NCI-H69 (cell line): ENCODE measurements around the gene TNFRSF8.
A peak's percentile ranks its signal among the peaks of the same experiment; 100 is the strongest.

Experiments
- DNase-seq: peaks from one replicate; lab custom pipeline; 2025; lab: John Stamatoyannopoulos, UW

Gene TNFRSF8

DNA sequence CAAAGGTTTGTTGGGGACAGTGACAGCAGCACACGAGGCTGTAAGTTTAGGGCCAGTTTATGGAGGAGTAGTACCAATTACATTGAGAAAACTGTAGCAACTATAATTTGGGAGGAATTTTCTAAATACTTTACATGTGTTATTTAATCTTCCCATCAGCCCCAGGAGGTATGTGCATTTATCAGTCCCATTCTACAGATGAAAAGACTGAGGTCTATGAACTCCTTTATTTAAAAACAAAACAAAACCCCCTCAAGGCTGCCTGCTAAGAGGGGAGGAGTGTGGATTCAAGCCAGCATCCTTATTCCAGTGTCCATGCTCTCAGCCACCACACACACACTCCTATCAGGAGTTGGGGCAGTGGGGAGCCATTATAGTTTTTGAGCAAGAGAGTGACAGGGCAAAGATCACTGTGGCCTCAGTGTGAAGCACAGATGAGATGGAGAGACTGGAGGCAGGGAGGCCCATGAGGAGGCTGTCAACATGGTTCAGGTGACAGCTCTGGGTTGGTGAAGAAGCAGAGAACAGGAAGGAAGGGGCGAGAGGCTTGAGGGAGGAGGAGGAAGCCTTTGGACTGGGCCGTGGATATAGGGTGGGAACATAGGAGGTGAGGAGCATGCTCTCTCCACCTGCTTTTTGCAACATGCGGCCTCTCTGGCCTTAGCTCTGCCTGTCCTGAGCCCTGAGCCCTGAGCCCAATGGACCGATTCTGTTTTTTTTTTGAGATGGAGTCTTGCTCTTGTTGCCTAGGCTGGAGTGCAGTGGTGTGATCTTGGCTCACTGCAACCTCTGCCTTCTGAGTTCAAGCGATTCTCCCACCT lies 113.4 kb downstream of the TNFRSF8 start:
- no peak for DNase-seq

DNA sequence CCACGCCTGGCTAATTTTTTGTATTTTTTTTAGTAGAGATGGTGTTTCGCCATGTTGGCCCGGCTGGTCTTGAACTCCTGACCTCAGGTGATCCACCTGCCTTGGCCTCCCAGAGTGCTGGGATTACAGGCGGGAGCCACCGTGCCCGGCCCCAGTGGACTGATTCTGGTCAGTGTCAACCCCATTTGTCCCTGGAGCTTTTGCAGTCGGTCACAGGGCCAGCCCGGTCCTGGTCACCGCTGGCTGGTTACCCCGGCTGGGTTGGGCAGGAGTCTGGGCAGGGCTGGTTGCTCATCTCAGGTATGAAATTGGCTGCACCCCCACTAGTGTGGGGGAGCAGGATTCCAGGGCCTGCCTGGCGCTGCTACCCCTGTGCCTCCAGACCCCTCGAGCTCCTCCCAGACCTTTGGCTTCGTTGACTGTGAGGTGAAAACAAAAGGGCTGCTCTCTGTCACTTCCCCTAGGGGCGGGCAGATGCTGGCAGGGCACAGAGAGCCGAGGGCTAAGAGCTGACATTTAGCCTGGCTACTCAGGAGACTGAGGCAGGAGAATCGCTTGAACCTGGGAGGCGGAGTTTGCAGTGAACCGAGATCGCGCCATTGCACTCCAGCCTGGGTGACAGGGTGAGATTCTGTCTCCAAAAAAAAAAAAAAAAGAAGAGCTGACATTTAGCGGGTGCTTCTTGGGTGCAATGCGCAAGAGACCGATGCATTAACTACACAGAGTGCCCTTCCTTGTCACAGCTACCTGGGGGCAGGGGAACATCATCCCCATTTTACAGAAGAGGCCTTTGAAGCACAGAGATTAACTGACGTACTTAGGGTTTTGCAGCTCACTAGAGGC lies 114.3 kb downstream of the TNFRSF8 start:
- no peak for DNase-seq

DNA sequence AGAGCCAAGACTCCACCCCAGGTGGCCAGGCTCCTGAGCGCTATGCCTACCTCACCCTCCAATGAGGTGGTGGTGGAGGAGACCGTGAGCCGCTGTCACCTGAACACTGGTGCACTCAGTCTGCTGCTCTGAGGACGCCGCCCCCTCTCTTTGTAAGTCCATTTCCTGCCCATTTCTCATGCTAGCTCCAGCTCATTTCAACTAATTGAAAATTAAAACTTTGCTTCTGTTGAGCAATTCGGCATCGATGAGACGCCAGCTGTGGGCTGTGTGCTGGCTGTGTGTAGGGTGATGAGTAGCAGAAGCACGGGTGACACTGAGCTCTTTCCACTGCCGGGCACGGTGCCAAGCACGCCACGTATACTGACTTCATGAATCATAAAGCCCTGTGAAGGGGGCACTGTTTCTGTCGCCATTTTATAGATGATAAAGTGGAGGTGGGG lies 114.9 kb downstream of the TNFRSF8 start:
- DNase-seq, result peak; percentile 83

DNA sequence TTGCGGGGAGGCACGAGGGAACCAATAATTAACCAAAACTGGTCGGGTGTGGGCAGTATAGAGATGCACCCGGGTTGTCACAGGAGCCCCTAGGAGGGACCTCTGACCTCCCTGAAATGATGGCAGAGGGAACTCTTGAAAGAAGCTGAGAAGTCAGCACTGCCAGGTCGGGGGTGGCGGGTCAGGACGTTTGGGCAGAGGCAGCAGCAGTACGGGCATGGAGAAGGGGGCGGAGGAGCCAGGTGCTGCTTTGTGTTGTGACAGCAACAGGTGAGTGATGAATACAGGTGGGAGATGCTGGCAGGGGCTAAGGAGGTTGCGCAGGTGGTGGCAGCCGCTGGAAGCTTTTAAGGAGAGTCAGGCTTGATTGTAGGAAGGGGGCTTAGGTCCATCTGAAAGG lies 115.4 kb downstream of the TNFRSF8 start:
- peak; percentile 77 for DNase-seq

DNA sequence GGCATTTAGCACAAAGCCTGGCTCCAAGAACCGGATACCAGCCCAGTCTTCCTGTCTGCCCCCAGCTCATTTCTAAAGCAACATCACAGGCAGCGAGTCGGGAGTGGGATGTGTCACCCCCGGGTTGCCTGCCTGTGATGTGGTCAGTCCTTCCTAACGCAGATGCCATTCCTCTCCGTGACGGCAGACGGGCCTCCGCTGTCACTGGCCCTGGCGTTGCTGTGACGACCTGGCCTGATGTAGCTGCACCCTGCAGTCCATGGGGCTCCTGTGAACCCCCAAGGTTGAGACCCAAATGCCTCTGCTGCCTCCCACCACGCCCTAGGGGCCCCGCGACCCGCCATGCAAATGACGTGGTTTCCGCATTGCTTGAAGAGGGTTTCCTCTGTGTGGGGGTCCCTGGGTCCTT lies 116.0 kb downstream of the TNFRSF8 start:
- DNase-seq, result no peak

DNA sequence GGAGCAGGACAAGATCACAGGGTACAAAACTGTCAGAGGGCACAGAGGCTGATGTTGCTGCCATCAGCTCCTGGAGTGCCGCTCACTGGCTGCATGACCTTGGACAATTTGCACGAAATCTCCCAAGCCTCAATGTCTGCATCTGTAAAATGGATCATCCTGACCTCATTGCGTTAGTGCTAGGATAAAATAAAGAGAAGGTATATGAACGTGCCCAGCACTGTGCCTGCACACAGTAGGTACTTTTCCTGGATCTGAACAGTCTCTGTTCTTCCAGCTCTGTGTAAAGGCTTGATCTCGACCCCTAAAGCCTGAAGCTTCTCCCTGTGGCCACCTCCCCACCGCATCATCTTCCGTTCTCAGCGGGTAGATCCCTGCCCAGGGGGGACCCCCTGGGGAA lies 116.6 kb downstream of the TNFRSF8 start:
- no peak for DNase-seq

DNA sequence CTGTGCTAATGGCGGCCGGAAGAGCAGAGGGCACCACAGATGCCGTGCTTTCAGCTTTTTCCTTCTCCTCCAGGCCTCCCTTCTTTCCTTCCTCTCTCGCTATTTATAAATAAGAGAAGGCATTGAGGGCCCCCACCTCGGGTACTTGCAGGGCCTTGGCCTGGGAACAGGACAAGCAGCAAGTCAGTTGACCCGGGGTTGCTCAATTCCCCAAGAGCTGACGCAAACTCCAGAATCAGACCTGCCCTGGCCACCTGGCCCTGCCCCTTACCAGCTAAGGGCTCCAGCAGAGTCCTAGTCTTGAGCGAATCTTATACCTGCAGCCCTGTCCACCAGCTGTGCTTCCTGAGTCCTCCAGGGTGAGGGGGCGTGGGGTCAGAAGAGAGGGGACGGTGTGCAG lies 117.2 kb downstream of the TNFRSF8 start:
- DNase-seq, result no peak

DNA sequence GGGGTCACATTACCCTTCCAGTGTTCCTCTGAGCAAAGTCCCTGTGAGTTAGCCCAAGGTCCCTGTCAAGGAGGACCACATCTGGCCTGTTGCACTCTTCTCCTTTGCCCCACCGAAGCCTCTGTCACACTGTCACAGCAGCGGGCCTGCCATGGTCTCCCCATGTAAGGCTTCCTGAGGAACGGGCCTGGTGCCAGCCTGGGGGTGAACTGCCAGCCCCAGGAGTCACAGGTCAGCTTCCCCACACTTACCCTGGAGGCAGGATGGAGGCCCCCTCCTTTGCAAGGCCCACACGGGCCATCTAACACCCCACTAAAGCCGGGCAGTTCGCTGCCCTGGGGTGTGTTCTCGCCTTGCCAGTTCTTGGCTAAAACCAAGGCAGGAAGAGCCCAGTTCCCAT lies 117.8 kb downstream of the TNFRSF8 start:
- no peak for DNase-seq

DNA sequence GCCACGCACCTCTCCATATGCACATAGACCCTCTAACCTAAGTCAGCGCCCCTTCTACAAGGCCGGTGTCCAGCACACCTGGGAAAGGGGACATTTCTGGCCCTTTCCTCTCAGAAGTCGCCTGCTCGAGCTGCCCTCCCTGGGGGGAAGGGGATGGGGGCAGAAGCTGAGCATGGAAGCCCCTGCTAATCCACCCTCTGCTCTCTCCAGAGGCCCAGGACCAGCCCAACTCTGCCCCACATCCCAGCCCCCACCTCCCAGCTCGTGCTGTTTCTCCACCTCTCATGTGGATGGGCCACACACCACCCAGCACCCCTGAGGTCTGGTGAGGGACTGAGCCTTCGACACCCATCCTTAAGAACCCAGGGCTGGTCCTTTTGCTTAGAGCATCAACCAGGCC lies 118.5 kb downstream of the TNFRSF8 start:
- no peak for DNase-seq

DNA sequence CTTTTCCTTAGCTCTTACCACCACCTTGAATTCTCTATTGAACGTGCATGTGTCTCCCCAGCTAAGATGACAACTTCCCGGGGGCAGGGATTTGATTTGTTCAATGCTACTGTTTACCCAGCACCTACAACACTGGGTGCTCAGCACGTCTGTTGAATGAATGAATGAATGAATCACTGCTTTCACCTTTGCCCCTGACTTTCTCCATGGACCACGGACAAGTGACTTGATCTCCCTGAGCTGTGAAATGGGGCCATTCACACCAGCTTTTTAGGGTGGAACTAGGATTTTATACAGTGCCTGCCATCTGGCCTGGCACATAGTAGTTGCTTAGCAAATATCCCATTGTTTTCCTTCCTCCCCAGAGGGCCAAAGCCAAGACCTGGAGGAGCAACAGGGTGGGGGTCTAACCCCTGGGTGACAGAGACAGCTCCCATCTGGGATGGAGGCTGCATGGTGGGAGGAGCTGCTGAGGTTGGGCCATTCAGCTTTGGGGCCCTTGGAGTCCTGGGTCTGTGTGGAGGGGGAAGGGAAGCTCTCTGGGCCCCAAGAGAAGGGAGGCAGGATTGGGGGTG lies 119.4 kb downstream of the TNFRSF8 start:
- no peak for DNase-seq

DNA sequence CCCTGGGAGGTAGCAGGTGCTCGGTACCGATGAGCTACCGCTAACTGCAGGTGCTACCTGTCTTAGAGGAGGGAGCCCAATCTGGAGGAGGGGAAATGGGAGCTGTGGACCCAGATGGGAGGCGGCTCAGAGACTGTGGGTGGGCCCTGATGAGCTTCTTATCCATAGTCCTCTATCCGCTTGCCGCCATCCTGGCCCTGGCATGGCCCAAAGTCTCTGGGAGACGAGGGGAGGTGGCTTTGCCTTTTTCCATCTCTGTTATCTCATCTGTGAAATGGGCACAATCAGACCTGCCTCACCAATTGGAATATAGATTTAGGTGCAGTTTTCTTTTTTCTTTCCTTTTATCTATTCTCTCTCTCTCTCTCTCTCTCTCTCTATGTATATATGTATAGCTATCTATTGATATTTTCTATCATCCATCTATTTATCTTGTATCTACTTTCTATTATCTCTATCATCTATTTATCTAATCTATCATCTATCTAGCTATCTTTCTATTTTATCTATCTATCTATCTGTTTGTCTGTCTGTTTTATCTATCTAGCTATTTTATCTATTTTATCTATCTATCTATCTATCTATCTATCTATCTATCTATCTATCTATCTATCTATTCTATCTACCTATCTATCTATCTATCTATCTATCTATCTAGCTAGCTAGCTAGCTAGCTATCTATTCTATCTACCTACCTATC lies 120.1 kb downstream of the TNFRSF8 start:
- peak; percentile 25 for DNase-seq

DNA sequence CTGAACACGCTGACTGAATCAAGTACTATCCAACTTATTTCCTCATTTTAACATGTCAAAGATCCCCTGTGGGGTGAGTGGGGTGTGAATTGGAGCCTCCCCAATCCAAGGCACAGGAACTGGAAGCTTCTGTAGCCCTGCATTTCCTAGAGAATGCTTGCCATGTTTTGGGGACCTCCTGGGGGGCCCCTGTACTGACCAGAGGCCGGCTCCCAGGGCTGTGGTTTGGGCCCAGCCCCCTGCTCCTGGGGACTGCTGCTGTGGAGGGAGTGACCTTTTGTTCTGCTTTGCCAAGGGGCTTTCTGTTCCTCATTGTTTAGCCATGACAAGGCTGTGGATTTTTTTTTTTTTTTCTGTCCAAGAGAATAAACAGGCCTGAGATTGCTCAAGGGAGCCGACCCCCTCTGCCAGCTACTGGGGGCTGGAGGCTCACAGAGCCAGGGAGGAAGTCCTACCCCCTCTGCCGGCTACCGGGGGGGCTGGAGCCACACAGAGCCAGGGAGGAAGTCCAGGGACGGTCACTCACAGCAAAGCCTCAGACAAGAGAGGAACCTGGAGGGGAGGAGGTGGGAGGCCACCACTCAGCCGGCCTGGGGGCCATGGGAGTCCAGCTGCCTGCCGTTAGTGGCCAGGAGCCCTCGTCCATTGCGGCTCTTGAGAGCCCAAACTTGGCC lies 121.0 kb downstream of the TNFRSF8 start:
- no peak for DNase-seq

DNA sequence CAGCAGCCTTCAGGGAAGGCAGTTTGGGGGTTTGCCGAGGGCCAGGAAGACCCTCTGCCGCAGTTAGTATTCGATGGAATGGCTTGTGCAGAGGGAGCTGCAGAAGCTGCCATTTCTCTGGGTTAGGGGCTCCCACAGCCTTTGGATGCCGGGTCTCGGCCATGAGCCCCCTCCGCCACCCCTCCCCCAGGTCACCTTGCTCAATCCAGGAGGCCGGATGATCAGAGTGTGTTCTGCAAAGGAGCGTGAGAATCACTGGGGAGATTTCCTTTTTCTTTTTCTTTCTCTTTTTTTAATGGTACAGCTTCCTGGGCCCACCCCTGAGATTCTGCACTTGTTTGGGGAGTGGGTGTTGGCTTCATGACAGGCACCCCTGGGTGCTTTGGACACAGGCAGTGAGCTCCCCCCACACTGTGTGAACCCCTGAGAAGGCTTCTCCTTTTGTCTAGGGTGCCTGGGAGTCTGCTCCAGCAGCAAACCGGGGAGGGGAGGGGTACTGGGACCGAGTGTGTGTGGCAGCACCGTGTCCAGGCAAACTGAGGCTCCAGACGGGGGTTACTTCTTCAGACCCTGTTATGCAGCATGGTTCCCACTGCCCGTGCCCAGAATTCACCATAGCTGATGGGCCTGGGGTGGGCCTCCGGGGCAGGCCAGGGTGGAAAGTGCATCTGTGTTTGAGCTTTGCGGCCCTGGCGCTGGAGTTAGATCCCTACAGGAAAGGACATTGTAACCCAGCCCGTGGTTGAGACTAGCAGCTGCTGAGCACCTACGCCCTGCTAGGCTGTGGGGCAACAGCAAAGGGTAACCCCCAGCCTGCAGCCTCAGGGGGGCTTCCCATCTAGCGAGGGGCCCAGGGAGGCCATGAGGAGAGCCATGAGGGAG lies 122.2 kb downstream of the TNFRSF8 start:
- no peak for DNase-seq

DNA sequence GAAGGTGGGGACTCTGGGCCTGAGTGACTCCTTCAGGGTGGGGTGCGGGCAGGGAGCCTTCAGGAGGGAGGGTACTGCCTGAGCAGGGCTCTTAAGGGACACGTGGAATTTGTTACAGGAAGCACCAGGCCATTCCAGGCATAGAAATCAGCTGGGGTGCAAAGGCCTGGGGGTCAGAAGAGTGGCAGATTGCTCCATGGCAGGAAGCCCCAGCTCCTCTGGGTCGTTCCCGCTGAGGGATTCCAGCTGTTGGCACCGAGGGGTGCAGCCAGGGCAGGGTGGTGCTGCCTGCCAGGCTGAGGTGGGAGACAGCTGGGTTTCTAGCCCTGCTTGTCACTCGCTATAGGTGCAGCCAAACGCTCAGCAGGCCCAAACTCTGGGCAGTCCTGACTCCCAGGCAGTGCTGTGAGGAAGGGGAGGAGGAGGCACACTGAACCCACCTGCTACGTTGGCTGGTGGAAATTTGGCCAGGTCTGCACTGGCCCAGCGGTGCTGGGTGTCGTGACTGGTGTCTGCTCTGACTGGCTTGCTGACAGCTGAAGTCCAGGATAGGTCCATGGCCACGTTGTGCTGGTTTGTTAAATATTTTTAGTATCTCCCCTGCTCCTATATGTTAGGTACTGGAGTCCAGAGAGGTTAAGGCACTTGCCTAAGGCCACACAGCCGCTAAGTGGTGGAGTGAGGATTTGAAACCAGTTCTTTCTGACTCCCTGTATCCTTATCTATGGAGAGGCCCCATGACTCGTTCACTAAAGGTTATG lies 123.0 kb downstream of the TNFRSF8 start:
- no peak for DNase-seq

DNA sequence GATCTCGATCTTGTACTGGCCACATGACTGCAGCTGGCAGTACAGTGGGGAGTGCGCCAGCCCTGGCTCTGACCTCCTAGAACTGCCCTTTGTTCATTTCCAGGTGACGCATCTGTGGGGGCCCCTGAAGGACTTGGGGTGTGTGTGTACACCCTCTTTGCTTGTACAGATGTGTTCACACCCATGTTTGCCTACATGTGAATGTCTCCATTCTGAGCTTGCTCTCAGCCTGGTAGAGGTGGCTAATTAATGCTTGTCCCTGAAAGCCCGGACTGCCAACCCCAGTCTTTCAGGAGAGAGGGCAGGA lies 123.5 kb downstream of the TNFRSF8 start:
- DNase-seq, result no peak

DNA sequence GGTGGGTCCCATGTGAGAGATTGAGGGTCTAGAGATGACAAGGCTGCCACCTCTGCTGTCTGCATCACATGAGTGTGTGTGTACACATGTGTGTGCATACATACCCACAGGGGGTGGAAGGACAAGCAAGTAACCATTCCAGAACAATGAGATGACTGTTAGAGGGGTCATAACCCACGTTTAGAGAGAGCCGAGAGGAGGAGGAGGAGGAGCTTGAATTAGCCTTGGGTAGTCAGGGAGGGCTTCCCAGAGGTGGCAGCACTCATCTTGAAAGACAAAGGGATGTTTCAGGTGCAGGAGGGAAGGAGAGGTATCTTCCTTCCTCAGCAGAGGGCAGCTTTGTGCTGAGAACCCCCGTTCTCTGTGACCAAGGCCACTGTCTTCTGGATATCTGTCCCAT lies 125.0 kb downstream of the TNFRSF8 start:
- peak; percentile 18 for DNase-seq

DNA sequence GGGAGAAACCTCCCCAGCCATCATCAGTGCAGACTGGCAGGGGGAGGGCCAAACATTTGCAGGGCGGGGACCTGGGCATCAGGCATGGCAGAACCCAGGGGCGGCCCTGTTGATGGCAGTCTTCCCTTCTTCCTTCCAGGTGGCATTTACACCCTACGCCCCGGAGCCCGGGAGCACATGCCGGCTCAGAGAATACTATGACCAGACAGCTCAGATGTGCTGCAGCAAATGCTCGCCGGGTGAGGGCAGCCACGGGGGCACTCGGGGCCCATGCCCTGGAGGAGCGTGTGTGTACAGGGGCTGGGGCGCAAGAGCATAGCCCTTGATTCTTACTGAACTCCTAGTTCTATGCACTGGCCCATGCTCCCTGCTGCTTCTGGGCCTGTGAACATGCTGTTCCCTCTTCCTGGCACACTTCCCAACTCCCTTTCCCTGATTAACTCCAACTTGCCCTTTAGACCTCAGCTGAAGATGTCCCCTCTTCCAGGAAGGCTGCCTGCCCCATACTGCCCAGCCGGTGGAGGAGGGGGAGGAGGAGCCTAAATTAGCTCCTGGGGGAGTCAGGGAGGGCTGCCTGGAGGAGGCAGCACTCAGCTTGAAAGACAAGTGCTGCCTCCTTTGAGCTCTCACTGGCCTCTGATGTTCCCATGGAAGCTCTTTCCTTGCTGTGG lies 125.7 kb downstream of the TNFRSF8 start:
- peak; percentile 13 for DNase-seq

DNA sequence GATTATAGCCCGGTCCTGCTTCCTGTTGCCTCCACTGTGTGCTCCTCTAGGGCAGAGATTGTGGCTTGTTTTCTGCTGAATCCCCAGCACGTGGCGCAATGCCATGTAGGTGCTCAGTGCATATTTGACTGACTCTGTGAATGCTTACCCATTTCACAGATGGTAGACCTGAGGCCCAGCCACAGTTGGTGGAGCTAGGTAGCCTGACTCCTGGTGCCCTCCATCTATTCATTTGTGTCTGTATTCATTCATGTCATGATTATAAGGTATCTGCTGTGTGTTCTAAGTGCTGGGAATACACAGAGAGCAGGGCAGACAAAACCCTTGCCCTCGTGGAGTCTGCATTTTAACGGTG lies 126.2 kb downstream of the TNFRSF8 start:
- no peak for DNase-seq

DNA sequence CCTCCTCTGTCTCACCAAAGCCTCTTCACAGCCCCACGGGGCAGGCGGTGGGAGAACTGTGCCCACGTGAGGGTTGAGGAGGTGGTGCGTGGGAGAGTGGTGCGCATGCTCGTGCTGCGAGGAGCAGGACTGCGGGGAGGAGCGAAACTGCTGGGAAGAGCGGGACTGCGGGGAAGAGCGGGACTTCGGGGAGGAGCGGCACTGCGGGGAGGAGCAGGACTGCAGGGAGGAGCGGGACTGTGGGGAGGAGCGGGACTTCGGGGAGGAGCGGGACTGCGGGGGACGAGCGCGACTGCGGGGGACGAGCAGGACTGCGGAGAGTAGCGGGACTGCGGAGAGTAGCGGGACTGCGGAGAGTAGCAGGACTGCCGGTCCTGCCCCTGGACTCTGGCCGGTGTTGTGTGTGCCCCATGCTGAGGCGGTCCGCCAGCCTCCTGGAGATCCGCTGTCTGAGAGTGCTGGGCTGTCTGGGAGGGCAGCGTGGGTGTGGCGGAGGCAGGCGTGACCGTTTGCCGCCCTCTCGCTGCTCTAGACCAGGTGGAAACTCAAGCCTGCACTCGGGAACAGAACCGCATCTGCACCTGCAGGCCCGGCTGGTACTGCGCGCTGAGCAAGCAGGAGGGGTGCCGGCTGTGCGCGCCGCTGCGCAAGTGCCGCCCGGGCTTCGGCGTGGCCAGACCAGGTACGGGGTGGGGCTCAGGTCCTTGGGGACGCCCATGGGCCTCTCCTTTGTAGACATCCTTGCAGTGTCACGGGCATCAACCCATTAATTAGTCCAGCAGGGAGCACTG lies 128.3 kb downstream of the TNFRSF8 start:
- peak; percentile 68 for DNase-seq
